Fibroblast of lung (primary cell): ENCODE measurements around the gene SAYSD1. TPM values are rescaled to one million over a fixed set of nuclear protein-coding genes. Genes with fewer than 3 reads are reported as not detected.
"Not testable (repeated sequence)": the region's sequence is repeated elsewhere in the genome, so short reads cannot be mapped to it uniquely, and the experiment has no call there.

Source experiments
- DNase-seq, 2 donors: peaks; one replicate each; pipeline versions ENCODE4 v3.0.0 to v3.0.0-alpha.2; 2010; ENCODE audit warnings: low read depth in 2 of 2
- H2AFZ ChIP-seq: 2 replicates; pipeline ENCODE4 v1.5.1; 2012; ENCODE audit warnings: low read length, control low read depth, inconsistent platforms
- H3K27ac ChIP-seq: 2 replicates; pipeline ENCODE4 v1.5.1; 2011; ENCODE audit warnings: low read length, control low read depth; ENCODE audit not compliant: insufficient read depth
- H3K27me3 ChIP-seq: 2 replicates; pipeline ENCODE4 v1.5.1; 2011; ENCODE audit warnings: mild to moderate bottlenecking, low read length; ENCODE audit not compliant: control insufficient read depth, insufficient read depth
- H3K36me3 ChIP-seq: 2 replicates; pipeline ENCODE4 v1.5.1; 2011; ENCODE audit warnings: low read length; ENCODE audit not compliant: control insufficient read depth, insufficient read depth
- H3K4me1 ChIP-seq: 2 replicates; pipeline ENCODE4 v1.5.1; 2011; ENCODE audit warnings: low read length; ENCODE audit not compliant: control insufficient read depth, insufficient read depth; ENCODE audit errors: extremely low read depth
- H3K4me2 ChIP-seq: 2 replicates; pipeline ENCODE4 v1.5.1; 2011; ENCODE audit warnings: low read length, control low read depth; ENCODE audit not compliant: insufficient read depth; ENCODE audit errors: extremely low read depth
- H3K4me3 ChIP-seq, 4 experiments: fragments of 200-600 bp in 1 of 4; sonication (generic) in 1 of 4; replicated peaks in 1 of 4; 2 replicates each; pipeline ENCODE4 v1.5.1; 2011 to 2016; ENCODE audit warnings: low read length in 4 of 4, low read depth in 3 of 4, mild to moderate bottlenecking in 3 of 4, control low read depth in 2 of 4, inconsistent platforms in 1 of 4, mixed read lengths in 1 of 4; ENCODE audit not compliant: insufficient read depth in 1 of 4; ENCODE audit errors: control extremely low read depth in 1 of 4
- H3K79me2 ChIP-seq: 2 replicates; pipeline ENCODE4 v1.5.1; 2012; ENCODE audit warnings: mild to moderate bottlenecking, low read length, inconsistent platforms; ENCODE audit not compliant: control insufficient read depth, insufficient read depth
- H3K9ac ChIP-seq: 2 replicates; pipeline ENCODE4 v1.5.1; 2011; ENCODE audit warnings: mild to moderate bottlenecking, low read length, control low read depth; ENCODE audit not compliant: insufficient read depth
- H3K9me3 ChIP-seq: 2 replicates; pipeline ENCODE4 v1.5.1; 2012; ENCODE audit warnings: low read depth, low read length; ENCODE audit not compliant: control insufficient read depth, insufficient read depth
- H4K20me1 ChIP-seq: 2 replicates; pipeline ENCODE4 v1.5.1; 2011; ENCODE audit warnings: low read length; ENCODE audit not compliant: control insufficient read depth, insufficient read depth; ENCODE audit errors: extremely low read depth
- EZH2 ChIP-seq: IDR thresholded peaks from 2 replicates; pipeline ENCODE4 v1.5.1; 2012; ENCODE audit warnings: low read length, control low read depth, mild to moderate bottlenecking; ENCODE audit errors: missing control alignments
- polyA plus RNA-seq, 2 donors: library from polyadenylated mRNA; depleted of rRNA in 1 of 2; stranded (reverse) in 1 of 2; unstranded in 1 of 2; fragments of >200 nt; gene quantifications; 2 replicates each; pipeline ENCODE4 v1.2.1, GENCODE V29; 2011 to 2012; ENCODE audit warnings: missing spikeins in 1 of 2
- total RNA-seq: library from RNA; depleted of rRNA; stranded (reverse); fragments of >200 nt; gene quantifications from 2 replicates; pipeline ENCODE4 v1.2.1, GENCODE V29; 2014
- TF ChIP-seq, protein P1 (sequence below), 2 donors: IDR thresholded peaks in 1 of 2; conservative IDR thresholded peaks in 1 of 2; 1 replicate in 1 of 2; 2 replicates in 1 of 2; pipeline ENCODE4 v1.5.1; 2011 to 2012; ENCODE audit warnings: low read length in 2 of 2, control low read depth in 1 of 2, inconsistent platforms in 1 of 2, low read depth in 1 of 2, mild to moderate bottlenecking in 1 of 2

SAYSD1 gene
- total and polyA plus RNA-seq, 2 donors (not counting 1 experiment from before 2014, with no cell fraction given): 11.9 to 13.9 TPM

DNA sequence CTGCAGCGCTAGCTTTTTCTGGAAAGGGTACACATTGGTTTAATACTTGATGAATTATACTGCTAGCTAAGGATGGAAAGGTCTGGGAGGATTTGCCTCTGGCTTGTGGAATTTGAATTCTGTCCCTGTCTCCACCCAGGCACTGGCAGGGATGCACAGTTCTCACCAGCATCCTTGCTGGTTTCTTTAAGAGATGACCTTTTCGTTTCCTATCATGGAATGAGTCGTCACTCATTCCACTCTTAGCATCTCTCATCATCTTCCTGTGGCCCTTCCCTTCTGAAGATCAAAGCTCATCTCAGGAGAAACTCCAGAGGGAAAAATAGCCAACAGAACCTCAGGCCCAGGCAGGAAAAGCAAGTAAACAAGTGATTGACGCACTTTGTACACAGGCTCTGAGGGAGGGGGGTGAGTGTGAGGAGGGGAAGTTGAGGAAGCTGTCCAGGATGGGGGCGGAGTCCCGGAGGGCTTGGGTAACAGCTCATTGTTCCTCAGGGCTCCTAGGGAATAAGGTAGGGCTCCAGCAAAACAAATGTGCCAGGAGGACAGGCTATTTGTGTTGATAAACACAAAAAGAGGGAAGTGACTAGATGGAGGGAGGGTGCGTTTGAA is 25.7 kb upstream of the SAYSD1 start:
- Histone ChIP-seq H3K79me2 (no peaks in the 10 kb centered on the region), H3K4me1 (no peaks in the 10 kb centered on the region), H4K20me1 (no peaks in the 10 kb centered on the region), H3K9me3 (no peaks in the 10 kb centered on the region), H3K27ac (no peak overlapping the region), H3K9ac (no peak overlapping the region), H2AFZ (no peak overlapping the region), H3K36me3 (no peaks in the 10 kb centered on the region), H3K4me3 (no peak overlapping the region), H3K4me2 (no peak overlapping the region), H3K27me3 (no peaks in the 10 kb centered on the region)
- TF ChIP-seq, protein P1, sequence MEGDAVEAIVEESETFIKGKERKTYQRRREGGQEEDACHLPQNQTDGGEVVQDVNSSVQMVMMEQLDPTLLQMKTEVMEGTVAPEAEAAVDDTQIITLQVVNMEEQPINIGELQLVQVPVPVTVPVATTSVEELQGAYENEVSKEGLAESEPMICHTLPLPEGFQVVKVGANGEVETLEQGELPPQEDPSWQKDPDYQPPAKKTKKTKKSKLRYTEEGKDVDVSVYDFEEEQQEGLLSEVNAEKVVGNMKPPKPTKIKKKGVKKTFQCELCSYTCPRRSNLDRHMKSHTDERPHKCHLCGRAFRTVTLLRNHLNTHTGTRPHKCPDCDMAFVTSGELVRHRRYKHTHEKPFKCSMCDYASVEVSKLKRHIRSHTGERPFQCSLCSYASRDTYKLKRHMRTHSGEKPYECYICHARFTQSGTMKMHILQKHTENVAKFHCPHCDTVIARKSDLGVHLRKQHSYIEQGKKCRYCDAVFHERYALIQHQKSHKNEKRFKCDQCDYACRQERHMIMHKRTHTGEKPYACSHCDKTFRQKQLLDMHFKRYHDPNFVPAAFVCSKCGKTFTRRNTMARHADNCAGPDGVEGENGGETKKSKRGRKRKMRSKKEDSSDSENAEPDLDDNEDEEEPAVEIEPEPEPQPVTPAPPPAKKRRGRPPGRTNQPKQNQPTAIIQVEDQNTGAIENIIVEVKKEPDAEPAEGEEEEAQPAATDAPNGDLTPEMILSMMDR (conservative IDR thresholded peaks at IDR 0.05 in 1 of 2, IDR thresholded peaks at IDR 0.05 in 1 of 2; ENCODE audit: low read depth in 1 of 2, low read length in 2 of 2): no peak
- no peak for TF ChIP-seq EZH2
- no peak for DNase-seq

DNA sequence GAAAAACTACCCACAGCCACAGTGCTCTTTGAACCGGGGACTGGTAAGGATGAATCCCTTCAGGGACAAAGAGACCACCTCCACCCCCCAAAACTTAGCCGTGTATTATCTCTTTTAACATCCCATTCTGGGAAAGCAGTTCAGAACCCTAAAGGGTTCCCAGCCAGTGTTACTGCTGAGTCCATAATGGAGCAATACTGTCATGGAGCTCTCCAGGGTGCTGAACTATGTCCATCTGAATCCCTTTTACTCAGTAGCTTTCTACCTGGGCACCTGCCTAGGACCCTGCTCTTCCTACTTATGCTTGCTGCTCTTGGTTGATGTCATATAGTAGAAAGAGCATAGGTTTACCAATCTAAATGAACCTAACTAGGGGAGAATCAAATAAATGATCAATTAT is 22.3 kb upstream of the SAYSD1 start:
- no peaks in the 10 kb centered on the region for H4K20me1 ChIP-seq
- no peaks in the 10 kb centered on the region for H3K9me3 ChIP-seq
- no peaks in the 10 kb centered on the region for H3K4me1 ChIP-seq
- peak; percentile 21 to 39 for DNase-seq
- TF ChIP-seq, protein P1 (conservative IDR thresholded peaks at IDR 0.05 in 1 of 2, IDR thresholded peaks at IDR 0.05 in 1 of 2; ENCODE audit: low read depth in 1 of 2, low read length in 2 of 2): no peak
- TF ChIP-seq EZH2: no peak
- no peaks in the 10 kb centered on the region for H3K36me3 ChIP-seq
- H3K79me2 ChIP-seq: no peaks in the 10 kb centered on the region
- no peak overlapping the region for H2AFZ ChIP-seq
- H3K27ac ChIP-seq: no peak overlapping the region
- no peak overlapping the region for H3K4me3 ChIP-seq
- H3K27me3 ChIP-seq: no peaks in the 10 kb centered on the region
- H3K4me2 ChIP-seq: no peak overlapping the region
- H3K9ac ChIP-seq: no peak overlapping the region

DNA sequence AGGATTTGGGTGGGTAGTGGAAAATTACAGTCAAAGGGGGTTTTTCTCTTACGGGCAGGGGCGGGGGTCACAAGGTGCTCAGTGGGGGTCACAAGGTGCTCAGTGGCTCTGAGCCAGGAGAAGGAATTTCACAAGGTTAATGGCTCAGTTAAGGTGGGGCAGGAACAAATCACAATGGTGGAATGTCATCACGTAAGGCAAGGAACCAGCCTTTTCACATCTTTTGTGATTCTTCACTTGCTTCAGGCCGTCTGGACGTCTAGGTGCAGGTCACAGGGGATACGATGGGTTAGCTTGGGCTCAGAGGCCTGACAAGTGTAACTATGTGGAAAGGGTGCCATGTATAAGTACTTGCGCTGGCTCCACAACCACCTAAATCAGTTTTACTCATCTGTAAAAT is 21.2 kb upstream of the SAYSD1 start:
- H3K79me2 ChIP-seq, H3K9ac ChIP-seq, H3K4me1 ChIP-seq, DNase-seq, H3K9me3 ChIP-seq, H3K27me3 ChIP-seq, H4K20me1 ChIP-seq, H3K4me2 ChIP-seq, H2AFZ ChIP-seq, H3K4me3 ChIP-seq, H3K27ac ChIP-seq, H3K36me3 ChIP-seq: not testable (repeated sequence)

DNA sequence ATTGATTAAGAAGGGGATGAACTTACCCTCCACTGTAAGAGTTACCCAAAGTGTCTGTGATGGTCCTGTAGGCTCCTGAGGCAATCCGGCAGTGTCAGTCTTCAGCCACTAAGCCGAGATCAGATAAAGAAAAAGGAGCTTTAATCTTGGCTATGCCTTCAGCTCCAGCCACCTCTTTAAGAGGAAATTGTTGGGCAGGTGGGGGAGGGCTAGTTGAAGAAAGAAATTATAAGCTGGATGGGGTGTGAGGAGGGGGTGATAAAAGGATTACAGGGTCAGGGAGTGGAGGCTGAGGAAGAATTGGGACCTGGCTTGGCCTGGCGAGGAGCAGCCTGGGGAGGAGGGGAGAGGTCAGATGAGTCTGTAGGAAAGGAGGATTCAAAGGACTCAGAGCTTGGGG is 19.8 kb upstream of the SAYSD1 start:
- H3K79me2 ChIP-seq, H3K4me1 ChIP-seq, H4K20me1 ChIP-seq, H3K27me3 ChIP-seq, DNase-seq, H3K4me3 ChIP-seq, H3K9ac ChIP-seq, H3K27ac ChIP-seq, H2AFZ ChIP-seq, H3K9me3 ChIP-seq, H3K4me2 ChIP-seq, H3K36me3 ChIP-seq: not testable (repeated sequence)
